ENCODE data around the gene CRISP2. TPM values are rescaled to one million over a fixed set of nuclear protein-coding genes. Genes with fewer than 3 reads are reported as not detected.

CRISP2 gene
- total and polyA plus RNA-seq, 9 of the 15 experiments (the other 6 are each of a cell fraction or from before 2014, with no cell fraction given), result not detected

DNA sequence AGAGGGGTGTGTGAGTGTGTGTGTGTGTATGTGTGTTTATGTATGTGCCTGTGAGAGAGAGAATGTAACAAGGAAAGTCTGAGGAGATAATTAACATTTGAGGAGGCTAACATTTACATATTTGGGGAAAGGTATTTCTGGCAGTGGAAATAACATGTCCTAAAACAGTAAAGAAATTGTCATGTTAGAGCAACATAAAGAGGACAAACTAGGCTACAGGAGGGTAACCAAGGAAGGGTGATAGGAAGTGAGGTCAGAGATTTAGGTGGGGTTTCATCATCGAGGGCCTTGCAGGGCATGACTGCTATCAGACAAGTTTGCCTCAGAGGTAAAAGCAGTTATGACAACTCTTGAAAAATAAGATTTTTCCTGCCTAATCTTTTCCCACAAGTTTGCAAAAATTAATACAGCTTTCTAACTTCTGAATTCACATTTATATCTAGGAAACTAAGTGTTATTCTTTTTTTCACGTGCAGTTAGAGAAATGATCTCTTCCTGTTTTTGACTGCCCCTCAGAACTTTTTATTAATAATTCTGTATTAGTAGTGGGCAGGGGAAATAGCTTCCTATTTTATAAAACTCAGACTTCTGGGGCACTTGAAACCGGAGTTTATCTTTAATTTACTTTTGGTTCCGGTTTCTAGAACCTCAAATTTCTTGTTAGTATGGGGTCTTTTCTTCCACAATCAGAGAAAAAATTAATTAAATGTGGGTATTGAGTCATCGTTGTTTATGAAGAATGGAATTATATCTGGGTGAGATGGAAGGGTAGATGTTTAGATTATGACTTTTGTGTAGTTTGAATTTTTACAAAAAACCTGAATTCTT is 46.2 kb downstream of the CRISP2 start (continued):
- TF ChIP-seq MITF (IDR thresholded peaks at IDR 0.05) (no peak), ZNF41 (CRISPR knock-in tag; conservative IDR thresholded peaks at IDR 0.05) (no peak), SAP30 (IDR thresholded peaks at IDR 0.05; ENCODE audit: borderline replicate concordance, insufficient read depth, low read depth, low read length, poor library complexity, severe bottlenecking) (no peak), RHOXF2B (CRISPR knock-in tag; conservative IDR thresholded peaks at IDR 0.05) (no peak), TARDBP (IDR thresholded peaks at IDR 0.05) (no peak; the same call in 1 of the 2 replicates), SREBF1 (IDR thresholded peaks at IDR 0.05; ENCODE audit: borderline replicate concordance, low read depth, low read length) (no peak), MTA1 (IDR thresholded peaks at IDR 0.05; ENCODE audit: borderline replicate concordance) (0 out of 2 replicates have a peak, but pooled peaks have one; percentile 63), BRF1 (IDR thresholded peaks at IDR 0.05; ENCODE audit: borderline replicate concordance, extremely low read depth, insufficient read length) (no peak), BDP1 (IDR thresholded peaks at IDR 0.05; ENCODE audit: insufficient read depth, insufficient read length) (no peak), PHB2 (IDR thresholded peaks at IDR 0.05; ENCODE audit: low read depth) (no peak), AFF1 (IDR thresholded peaks at IDR 0.05; ENCODE audit: low read depth in 1 of 2, partially characterized antibody in 2 of 2) (peak; percentile 52 to 77), NFRKB (IDR thresholded peaks at IDR 0.05; ENCODE audit: low read depth) (peak; percentile 69), SLC30A9 (CRISPR knock-in tag; IDR thresholded peaks at IDR 0.05) (no peak), RBM34 (IDR thresholded peaks at IDR 0.05; ENCODE audit: borderline replicate concordance, insufficient read depth, low read length) (no peak)
- TF ChIP-seq, protein P1, sequence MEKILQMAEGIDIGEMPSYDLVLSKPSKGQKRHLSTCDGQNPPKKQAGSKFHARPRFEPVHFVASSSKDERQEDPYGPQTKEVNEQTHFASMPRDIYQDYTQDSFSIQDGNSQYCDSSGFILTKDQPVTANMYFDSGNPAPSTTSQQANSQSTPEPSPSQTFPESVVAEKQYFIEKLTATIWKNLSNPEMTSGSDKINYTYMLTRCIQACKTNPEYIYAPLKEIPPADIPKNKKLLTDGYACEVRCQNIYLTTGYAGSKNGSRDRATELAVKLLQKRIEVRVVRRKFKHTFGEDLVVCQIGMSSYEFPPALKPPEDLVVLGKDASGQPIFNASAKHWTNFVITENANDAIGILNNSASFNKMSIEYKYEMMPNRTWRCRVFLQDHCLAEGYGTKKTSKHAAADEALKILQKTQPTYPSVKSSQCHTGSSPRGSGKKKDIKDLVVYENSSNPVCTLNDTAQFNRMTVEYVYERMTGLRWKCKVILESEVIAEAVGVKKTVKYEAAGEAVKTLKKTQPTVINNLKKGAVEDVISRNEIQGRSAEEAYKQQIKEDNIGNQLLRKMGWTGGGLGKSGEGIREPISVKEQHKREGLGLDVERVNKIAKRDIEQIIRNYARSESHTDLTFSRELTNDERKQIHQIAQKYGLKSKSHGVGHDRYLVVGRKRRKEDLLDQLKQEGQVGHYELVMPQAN (IDR thresholded peaks at IDR 0.05; ENCODE audit: borderline replicate concordance), result no peak
